HEK293T (cell line): ENCODE data around the gene COLEC11.
"Not testable (repeated sequence)": the region's sequence is repeated elsewhere in the genome, so short reads cannot be mapped to it uniquely, and the experiment has no call there.

Source experiments
- CTCF ChIA-PET: fragments of 350-600 bp; formaldehyde crosslinking; extraction: SDS; loops from one replicate; lab custom pipeline; 2021; ENCODE audit warnings: antibody characterized with exemption, inconsistent platforms; lab: Yijun Ruan, JAX
- POLR2A ChIA-PET: fragments of 350-600 bp; formaldehyde crosslinking; extraction: SDS; loops from one replicate; lab custom pipeline; 2020; ENCODE audit warnings: antibody characterized with exemption, inconsistent platforms; lab: Yijun Ruan, JAX
- DNase-seq: peaks from one replicate; pipeline ENCODE4 v3.0.0; 2012; ENCODE audit warnings: mixed read lengths; ENCODE audit errors: extremely low spot score
- ARNT ChIP-seq: fragments of 450-650 bp; IDR thresholded peaks from 2 replicates; pipeline ENCODE4 v1.6.1; 2017; ENCODE audit warnings: mild to moderate bottlenecking
- BHLHE40 ChIP-seq: fragments of 450-650 bp; IDR thresholded peaks from 2 replicates; pipeline ENCODE4 v1.6.1; 2016; ENCODE audit warnings: mild to moderate bottlenecking, moderate library complexity, borderline replicate concordance
- CTBP1 ChIP-seq: fragments of 450-650 bp; IDR thresholded peaks from 2 replicates; pipeline ENCODE4 v1.6.1; 2016; ENCODE audit warnings: borderline replicate concordance
- ELF4 ChIP-seq: fragments of 450-650 bp; IDR thresholded peaks from 2 replicates; pipeline ENCODE4 v1.6.1; 2017; ENCODE audit warnings: antibody characterized with exemption
- FOXA1 ChIP-seq: fragments of 450-650 bp; IDR thresholded peaks from 2 replicates; pipeline ENCODE4 v1.6.1; 2016; ENCODE audit warnings: mild to moderate bottlenecking
- FOXK2 ChIP-seq: fragments of 450-650 bp; IDR thresholded peaks from 2 replicates; pipeline ENCODE4 v1.6.1; 2016; ENCODE audit warnings: mild to moderate bottlenecking
- FOXM1 ChIP-seq: fragments of 450-650 bp; IDR thresholded peaks from 2 replicates; pipeline ENCODE4 v1.6.1; 2017; ENCODE audit warnings: mild to moderate bottlenecking, borderline replicate concordance
- HDGF ChIP-seq: fragments of 450-650 bp; IDR thresholded peaks from 2 replicates; pipeline ENCODE4 v1.6.1; 2017; ENCODE audit warnings: antibody characterized with exemption, borderline replicate concordance
- L3MBTL2 ChIP-seq: fragments of 450-650 bp; conservative IDR thresholded peaks from 2 replicates; pipeline ENCODE4 v1.6.1; 2016; ENCODE audit warnings: mild to moderate bottlenecking
- LEF1 ChIP-seq: fragments of 450-650 bp; IDR thresholded peaks from 2 replicates; pipeline ENCODE4 v1.6.1; 2017; ENCODE audit warnings: mild to moderate bottlenecking, borderline replicate concordance
- NFRKB ChIP-seq: fragments of 450-650 bp; IDR thresholded peaks from 2 replicates; pipeline ENCODE4 v1.6.1; 2016; ENCODE audit warnings: mild to moderate bottlenecking, moderate library complexity
- SP1 ChIP-seq: fragments of 450-650 bp; IDR thresholded peaks from 2 replicates; pipeline ENCODE4 v1.6.1; 2017
- SUZ12 ChIP-seq: fragments of 450-650 bp; IDR thresholded peaks from 2 replicates; pipeline ENCODE4 v1.6.1; 2016; ENCODE audit warnings: mild to moderate bottlenecking
- TARDBP ChIP-seq: fragments of 450-650 bp; IDR thresholded peaks from 2 replicates; pipeline ENCODE4 v1.6.1; 2016
- ZNF384 ChIP-seq: fragments of 450-650 bp; IDR thresholded peaks from 2 replicates; pipeline ENCODE4 v1.6.1; 2016
- TF ChIP-seq, protein P1 (sequence below): fragments of 450-650 bp; IDR thresholded peaks from 2 replicates; pipeline ENCODE4 v1.6.1; 2016

Gene COLEC11

DNA sequence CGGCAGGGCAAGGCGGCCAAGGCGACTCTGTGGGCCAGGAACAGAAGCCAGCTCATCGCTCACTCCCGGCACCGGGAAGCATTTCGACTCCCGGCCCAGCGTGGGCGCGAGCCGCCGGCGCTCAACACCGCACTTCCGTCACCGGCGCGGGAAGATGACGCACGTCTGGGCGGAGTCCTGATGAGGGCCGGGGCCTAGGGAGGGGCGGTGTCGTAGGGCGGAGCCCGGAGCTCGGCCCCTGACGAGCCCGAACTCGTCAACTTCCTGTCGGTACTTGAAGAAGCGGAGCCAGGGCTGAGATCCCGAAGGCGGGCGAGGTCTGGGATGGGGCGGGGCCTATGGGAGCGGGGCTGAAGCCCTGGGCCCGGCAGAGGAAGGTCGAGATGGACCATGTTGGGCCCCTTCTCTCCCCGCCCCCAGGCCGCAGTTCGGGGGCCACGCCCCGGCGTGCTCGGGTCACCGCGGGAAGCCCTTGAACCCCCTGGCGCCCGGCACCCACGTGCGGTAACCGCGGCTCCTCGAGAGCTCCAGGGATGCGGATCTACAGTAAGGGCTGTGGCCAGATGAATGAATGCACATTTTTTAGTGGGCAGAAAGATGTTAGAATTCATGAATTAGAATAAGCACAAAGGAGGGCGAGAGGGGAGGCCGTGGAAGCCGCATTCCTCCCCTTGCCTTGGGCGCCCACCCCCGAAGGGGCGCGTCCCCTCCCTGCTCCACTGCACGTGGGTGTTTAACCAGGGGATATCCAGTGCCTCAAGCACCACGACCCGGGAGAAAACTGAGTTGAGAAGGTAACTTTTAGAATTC lies 36.5 kb upstream of the COLEC11 start, which contains the start of gene RNASEH1:
TSS of gene RNASEH1 (minus strand) at position 129 of the 810 bp plus-strand sequence. CDS start at position 56, 73 bp downstream.
- peak; percentile 91 for TF ChIP-seq L3MBTL2
- TF ChIP-seq, protein P1, sequence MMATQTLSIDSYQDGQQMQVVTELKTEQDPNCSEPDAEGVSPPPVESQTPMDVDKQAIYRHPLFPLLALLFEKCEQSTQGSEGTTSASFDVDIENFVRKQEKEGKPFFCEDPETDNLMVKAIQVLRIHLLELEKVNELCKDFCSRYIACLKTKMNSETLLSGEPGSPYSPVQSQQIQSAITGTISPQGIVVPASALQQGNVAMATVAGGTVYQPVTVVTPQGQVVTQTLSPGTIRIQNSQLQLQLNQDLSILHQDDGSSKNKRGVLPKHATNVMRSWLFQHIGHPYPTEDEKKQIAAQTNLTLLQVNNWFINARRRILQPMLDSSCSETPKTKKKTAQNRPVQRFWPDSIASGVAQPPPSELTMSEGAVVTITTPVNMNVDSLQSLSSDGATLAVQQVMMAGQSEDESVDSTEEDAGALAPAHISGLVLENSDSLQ: peak; percentile 71
- no peak for TF ChIP-seq SP1
- peak; percentile 40; the same call in 1 of the 2 replicates for TF ChIP-seq ELF4
- TF ChIP-seq ZNF384: no peak
- POLR2A ChIA-PET: interaction anchor here (0.5 to 2.1 kb wide), 20 partner anchors 9 to 235 kb away, joined by 3 to 14 read pairs (median 4); partner anchors contain the start of genes ADI1 and RPS7
- peak; percentile 99 for DNase-seq
- CTCF ChIA-PET: interaction anchor here (0.6 kb wide), 1 partner anchor 19 kb away, joined by 3 read pairs; no protein-coding TSS in a partner anchor

GRCh38 chr2:3563521-3563976 lies 31.4 kb upstream of the COLEC11 start:
- TF ChIP-seq SUZ12 (no peak), FOXM1 (no peak), HDGF (no peak), TARDBP (no peak), SP1 (no peak), ZNF384 (no peak), FOXK2 (no peak), ARNT (no peak), L3MBTL2 (no peak), ELF4 (no peak), LEF1 (no peak)
- TF ChIP-seq, protein P1: no peak
- no peak for DNase-seq
- ChIA-PET CTCF (no interaction called here), POLR2A (interaction anchor here (1.3 kb wide), 1 partner anchor 10 kb away, joined by 4 read pairs; no protein-coding TSS in a partner anchor)

DNA sequence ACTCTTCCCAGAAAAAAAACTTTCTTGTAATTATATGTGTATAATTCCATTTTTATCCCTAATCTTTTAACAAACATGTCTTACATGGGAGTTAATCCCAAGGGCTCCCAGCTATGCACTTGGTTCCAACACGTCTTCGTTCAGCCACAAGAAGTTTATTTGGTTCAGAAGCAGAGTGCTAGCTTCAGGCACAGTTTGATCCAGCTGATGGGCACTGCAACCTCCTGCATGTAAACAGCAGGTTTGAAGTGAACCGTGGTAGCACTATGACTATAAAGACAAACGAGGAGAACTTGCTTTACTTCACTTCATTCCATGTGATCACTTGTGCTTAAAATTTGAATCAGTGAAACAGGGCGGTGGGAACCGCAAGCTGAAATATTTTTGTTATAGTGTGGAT lies 29.8 kb upstream of the COLEC11 start:
- CTCF ChIA-PET: no interaction called here
- POLR2A ChIA-PET: no interaction called here
- DNase-seq: no peak
- TF ChIP-seq SP1 (no peak), CTBP1 (no peak), NFRKB (no peak), ARNT (no peak), TARDBP (no peak), ZNF384 (no peak), FOXM1 (no peak), FOXA1 (no peak), LEF1 (no peak), L3MBTL2 (no peak), ELF4 (no peak), SUZ12 (no peak), FOXK2 (no peak), HDGF (no peak), BHLHE40 (no peak)
- TF ChIP-seq, protein P1: no peak

DNA sequence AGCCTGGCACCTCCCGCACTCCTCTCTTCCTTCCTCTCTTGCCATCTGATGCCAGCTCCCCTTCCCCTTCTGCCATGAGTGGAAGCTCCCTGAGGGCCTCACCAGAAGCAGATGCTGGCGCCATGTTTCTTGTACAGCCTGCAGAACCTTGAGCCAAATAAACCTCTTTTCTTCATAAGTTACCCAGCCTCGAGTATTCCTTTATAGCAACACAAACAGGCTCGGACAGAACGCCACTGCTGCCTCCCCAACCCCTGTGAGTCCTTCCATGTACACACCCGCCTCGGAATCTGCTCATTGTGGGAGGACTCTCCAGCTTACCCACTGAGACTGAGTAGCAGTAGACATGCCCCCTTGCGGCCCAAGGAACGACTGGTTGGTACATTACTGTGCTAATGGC lies 28.1 kb upstream of the COLEC11 start:
- no peak for TF ChIP-seq FOXM1
- no peak for TF ChIP-seq LEF1
- TF ChIP-seq ARNT: no peak
- TF ChIP-seq BHLHE40: no peak
- TF ChIP-seq, protein P1: no peak
- TF ChIP-seq SP1: no peak
- POLR2A ChIA-PET: no interaction called here
- no peak for DNase-seq
- CTCF ChIA-PET: no interaction called here

DNA sequence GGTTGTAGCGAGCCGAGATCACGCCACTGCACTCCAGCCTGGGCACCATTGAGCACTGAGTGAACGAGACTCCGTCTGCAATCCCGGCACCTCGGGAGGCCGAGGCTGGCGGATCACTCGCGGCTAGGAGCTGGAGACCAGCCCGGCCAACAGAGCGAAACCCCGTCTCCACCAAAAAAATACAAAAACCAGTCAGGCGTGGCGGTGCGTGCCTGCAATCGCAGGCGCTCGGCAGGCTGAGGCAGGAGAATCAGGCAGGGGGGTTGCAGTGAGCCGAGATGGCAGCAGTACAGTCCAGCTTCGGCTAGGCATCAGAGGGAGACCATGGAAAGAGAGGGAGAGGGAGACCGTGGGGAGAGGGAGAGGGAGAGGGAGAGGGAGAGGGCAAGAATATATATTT lies 25.3 kb upstream of the COLEC11 start:
- CTCF ChIA-PET, POLR2A ChIA-PET, DNase-seq: not testable (repeated sequence)

- no peak for DNase-seq
- CTCF ChIA-PET: no interaction called here
- TF ChIP-seq, protein P1: no peak
- TF ChIP-seq NFRKB (no peak), FOXA1 (no peak), L3MBTL2 (no peak), SP1 (no peak), CTBP1 (no peak), FOXK2 (no peak), HDGF (no peak), ZNF384 (no peak), SUZ12 (no peak), TARDBP (no peak), LEF1 (no peak), BHLHE40 (no peak), ELF4 (no peak), ARNT (no peak)
- POLR2A ChIA-PET: no interaction called here
Observed at GRCh38 chr2:3571284-3571683, 23.6 kb upstream of the COLEC11 start.
